Amniotic stem cell (primary cell): ENCODE data around the gene FUS.

Source experiments
- DNase-seq: peaks from one replicate; lab custom pipeline; 2025; lab: John Stamatoyannopoulos, UW

Gene FUS

GRCh38 chr16:31202414-31203375, 22.8 kb downstream of the FUS start, which contains the start of gene PYCARD:
TSS of gene PYCARD (minus strand) at chr16:31202760. CDS start at chr16:31202690, 70 bp downstream.
- no peak for DNase-seq

GRCh38 chr16:31204871-31205666, 25.1 kb downstream of the FUS start:
- no peak for DNase-seq

GRCh38 chr16:31206776-31207175, 26.8 kb downstream of the FUS start:
- DNase-seq, result no peak

GRCh38 chr16:31213342-31213741, 33.4 kb downstream of the FUS start:
- DNase-seq, result no peak

- DNase-seq, result no peak
Measured at GRCh38 chr16:31213877-31214707, 34.2 kb downstream of the FUS start, which contains the start of gene TRIM72. TSS of gene TRIM72 (plus strand) at chr16:31214119. CDS start at chr16:31214739, 620 bp downstream.

GRCh38 chr16:31214708-31215286, 34.9 kb downstream of the FUS start:
- DNase-seq, result no peak

- DNase-seq, result no peak
Measured at GRCh38 chr16:31215287-31216162, 35.6 kb downstream of the FUS start.

GRCh38 chr16:31216422-31217135, 36.6 kb downstream of the FUS start, which contains the start of gene PYDC1:
TSS of gene PYDC1 (minus strand) at chr16:31217135. CDS start at chr16:31217028, 107 bp downstream.
- DNase-seq, result no peak

- DNase-seq, result no peak
Measured at GRCh38 chr16:31217136-31217530, 37.2 kb downstream of the FUS start.

- no peak for DNase-seq
Measured at GRCh38 chr16:31219154-31219741, 39.3 kb downstream of the FUS start.

GRCh38 chr16:31221357-31222160, 41.6 kb downstream of the FUS start:
- no peak for DNase-seq

GRCh38 chr16:31223044-31223443, 43.1 kb downstream of the FUS start:
- no peak for DNase-seq

GRCh38 chr16:31224092-31224955, 44.4 kb downstream of the FUS start:
- DNase-seq, result no peak

- no peak for DNase-seq
Measured at GRCh38 chr16:31225193-31225592, 45.3 kb downstream of the FUS start.

GRCh38 chr16:31228206-31228605, 48.3 kb downstream of the FUS start:
- DNase-seq, result no peak

GRCh38 chr16:31229501-31229900, 49.6 kb downstream of the FUS start:
- no peak for DNase-seq

GRCh38 chr16:31238041-31238440, 58.1 kb downstream of the FUS start:
- no peak for DNase-seq
